ENCODE results near the gene TMEM128.
"Not testable (repeated sequence)": the region's sequence is repeated elsewhere in the genome, so short reads cannot be mapped to it uniquely, and the experiment has no call there.

The TMEM128 gene

GRCh38 chr4:4254666-4255065, 6.6 kb upstream of the TMEM128 start:
- DNase-seq (ENCODE audit: low read depth in 2 of 2) = no peak

- DNase-seq (ENCODE audit: low read depth in 2 of 2) = no peak
Observed at GRCh38 chr4:4254199-4254598, 6.2 kb upstream of the TMEM128 start.

- no peak for DNase-seq (ENCODE audit: low read depth in 2 of 2)
Observed at GRCh38 chr4:4249866-4250265, 1.8 kb upstream of the TMEM128 start.

- DNase-seq (ENCODE audit: low read depth in 2 of 2) = not testable (repeated sequence)
Observed at GRCh38 chr4:4249342-4249741, 1.3 kb upstream of the TMEM128 start.

- no peak for DNase-seq (ENCODE audit: low read depth in 2 of 2)
Observed at GRCh38 chr4:4248885-4249203, 821 bp upstream of the TMEM128 start.

- DNase-seq (ENCODE audit: low read depth in 2 of 2) = no peak
Observed at GRCh38 chr4:4247696-4248028, 361 bp downstream of the TMEM128 start.

GRCh38 chr4:4245172-4245571, 2.9 kb downstream of the TMEM128 start:
- no peak for DNase-seq (ENCODE audit: low read depth in 2 of 2)

GRCh38 chr4:4239551-4239950, 8.5 kb downstream of the TMEM128 start:
- not testable (repeated sequence) for DNase-seq (ENCODE audit: low read depth in 2 of 2)

- DNase-seq (ENCODE audit: low read depth in 2 of 2) = no peak
Observed at GRCh38 chr4:4233610-4234009, 14.4 kb downstream of the TMEM128 start.

- DNase-seq (ENCODE audit: low read depth in 2 of 2) = no peak
Observed at GRCh38 chr4:4228356-4228668, 19.7 kb downstream of the TMEM128 start.

- no peak for DNase-seq (ENCODE audit: low read depth in 2 of 2)
Observed at GRCh38 chr4:4227510-4228355, 20.3 kb downstream of the TMEM128 start.

GRCh38 chr4:4226606-4227438, 21.2 kb downstream of the TMEM128 start, which contains the start of gene OTOP1:
Gene OTOP1 (minus strand): TSS chr4:4226929. CDS start chr4:4226864, 65 bp downstream.
- no peak for DNase-seq (ENCODE audit: low read depth in 2 of 2)

GRCh38 chr4:4225915-4226605, 22.0 kb downstream of the TMEM128 start:
- no peak for DNase-seq (ENCODE audit: low read depth in 2 of 2)

- no peak for DNase-seq (ENCODE audit: low read depth in 2 of 2)
Observed at GRCh38 chr4:4217113-4217512, 30.9 kb downstream of the TMEM128 start.

GRCh38 chr4:4216648-4217047, 31.4 kb downstream of the TMEM128 start:
- DNase-seq (ENCODE audit: low read depth in 2 of 2) = no peak

GRCh38 chr4:4213674-4214073, 34.3 kb downstream of the TMEM128 start:
- DNase-seq (ENCODE audit: low read depth in 2 of 2) = not testable (repeated sequence)

GRCh38 chr4:4206204-4206603, 41.8 kb downstream of the TMEM128 start:
- DNase-seq (ENCODE audit: low read depth in 2 of 2) = no peak

- DNase-seq (ENCODE audit: low read depth in 2 of 2) = no peak
Observed at GRCh38 chr4:4204401-4204745, 43.6 kb downstream of the TMEM128 start.

GRCh38 chr4:4203688-4204400, 44.2 kb downstream of the TMEM128 start:
- DNase-seq (ENCODE audit: low read depth in 2 of 2) = no peak

GRCh38 chr4:4202510-4202909, 45.5 kb downstream of the TMEM128 start:
- no peak for DNase-seq (ENCODE audit: low read depth in 2 of 2)

- DNase-seq (ENCODE audit: low read depth in 2 of 2) = no peak
Observed at GRCh38 chr4:4200624-4201023, 47.4 kb downstream of the TMEM128 start.

GRCh38 chr4:4195354-4195753, 52.7 kb downstream of the TMEM128 start:
- no peak for DNase-seq (ENCODE audit: low read depth in 2 of 2)
